ENCODE measurements around the gene SMC2.

Gene SMC2

GRCh38 chr9:104104360-104104759 lies 10.3 kb downstream of the SMC2 start:
- DNase-seq (ENCODE audit: extremely low read depth, low read depth), result no peak
- TF ChIP-seq CTCF (IDR thresholded peaks at IDR 0.05; ENCODE audit: low read depth, low read length), result no peak

GRCh38 chr9:104107799-104108198 lies 13.7 kb downstream of the SMC2 start:
- TF ChIP-seq CTCF (IDR thresholded peaks at IDR 0.05; ENCODE audit: low read depth, low read length), result no peak
- DNase-seq (ENCODE audit: extremely low read depth, low read depth), result no peak

- DNase-seq (ENCODE audit: extremely low read depth, low read depth), result no peak
Observed at GRCh38 chr9:104108315-104108714, 14.2 kb downstream of the SMC2 start.

GRCh38 chr9:104110509-104110908 lies 16.4 kb downstream of the SMC2 start:
- no peak for DNase-seq (ENCODE audit: extremely low read depth, low read depth)

More at GRCh38 chr9:104108315-104108714, 14.2 kb downstream of the SMC2 start:
- no peak for TF ChIP-seq CTCF (IDR thresholded peaks at IDR 0.05; ENCODE audit: low read depth, low read length)

GRCh38 chr9:104118916-104119315 lies 24.8 kb downstream of the SMC2 start:
- no peak for DNase-seq (ENCODE audit: extremely low read depth, low read depth)
- no peak for TF ChIP-seq CTCF (IDR thresholded peaks at IDR 0.05; ENCODE audit: low read depth, low read length)

More at GRCh38 chr9:104110509-104110908, 16.4 kb downstream of the SMC2 start:
- no peak for TF ChIP-seq CTCF (IDR thresholded peaks at IDR 0.05; ENCODE audit: low read depth, low read length)

GRCh38 chr9:104121022-104121421 lies 26.9 kb downstream of the SMC2 start:
- TF ChIP-seq CTCF (IDR thresholded peaks at IDR 0.05; ENCODE audit: low read depth, low read length), result no peak

GRCh38 chr9:104138243-104138868 lies 44.2 kb downstream of the SMC2 start:
- DNase-seq (ENCODE audit: extremely low read depth, low read depth), result no peak
- TF ChIP-seq CTCF (IDR thresholded peaks at IDR 0.05; ENCODE audit: low read depth, low read length), result no peak

More at GRCh38 chr9:104121022-104121421, 26.9 kb downstream of the SMC2 start:
- no peak for DNase-seq (ENCODE audit: extremely low read depth, low read depth)
